Calu3 (cell line): ENCODE measurements around the gene CEP41. TPM values are rescaled to one million over a fixed set of nuclear protein-coding genes. Genes with fewer than 3 reads are reported as not detected.

Experiments used
- BruUV-seq: library from RNA; stranded (reverse); fragments of 400-500 nt; replicated peaks from 2 replicates; lab custom pipeline; 2021; lab: Mats Ljungman, UMichigan
- CTCF ChIA-PET: fragments of 300-600 bp; sonication (Branson Sonifier 250); formaldehyde crosslinking; loops from one replicate; lab custom pipeline; 2022; ENCODE audit warnings: antibody characterized with exemption; lab: Charles Lee
- DNase-seq: peaks from one replicate; pipeline ENCODE4 v3.0.0; 2022
- H3K27ac Mint-ChIP-seq: one replicate; pipeline ENCODE4 v1.8.0; 2022; ENCODE audit warnings: mixed read lengths; ENCODE audit not compliant: unreplicated experiment
- H3K27me3 Mint-ChIP-seq: one replicate; pipeline ENCODE4 v1.8.0; 2022; ENCODE audit warnings: mixed read lengths; ENCODE audit not compliant: unreplicated experiment
- H3K36me3 Mint-ChIP-seq: one replicate; pipeline ENCODE4 v1.8.0; 2022; ENCODE audit warnings: mild to moderate bottlenecking, moderate library complexity, mixed read lengths; ENCODE audit not compliant: insufficient read depth, unreplicated experiment
- H3K4me1 Mint-ChIP-seq: one replicate; pipeline ENCODE4 v1.8.0; 2022; ENCODE audit warnings: mild to moderate bottlenecking, low read depth, mixed read lengths; ENCODE audit not compliant: unreplicated experiment
- H3K4me3 Mint-ChIP-seq: one replicate; pipeline ENCODE4 v1.8.0; 2022; ENCODE audit warnings: mild to moderate bottlenecking, low read depth, moderate library complexity, mixed read lengths; ENCODE audit not compliant: unreplicated experiment
- H3K9me3 Mint-ChIP-seq: one replicate; pipeline ENCODE4 v1.8.0; 2022; ENCODE audit warnings: low read depth, mixed read lengths; ENCODE audit not compliant: unreplicated experiment
- CTCF ChIP-seq: fragments of 200-600 bp; IDR thresholded peaks from one replicate; pipeline ENCODE4 v1.8.0; 2022; ENCODE audit warnings: antibody characterized with exemption; ENCODE audit not compliant: unreplicated experiment
- intact Hi-C: fragments of 100-400 bp; cut with micrococcal nuclease; formaldehyde crosslinking; loops from one replicate; pipeline ENCODE4 v1.10.0; 2022; ENCODE audit not compliant: unreplicated experiment
- total RNA-seq: library from RNA; stranded (reverse); gene quantifications from 2 replicates; pipeline ENCODE4 v1.2.3, GENCODE V29; 2022

CEP41 gene
- total RNA-seq, 1 experiment from 2014 or later, result 21.6 TPM

- no TSS peak for BruUV-seq
- no peaks in the 10 kb centered on the region for H3K9me3 Mint-ChIP-seq
- CTCF ChIA-PET, result no interaction called here
These were observed 93.9 kb downstream of the CEP41 start for GRCh38 chr7:130346941-130347340.

GRCh38 chr7:130346177-130346905, 94.5 kb downstream of the CEP41 start:
- intact Hi-C loops, result no loop called here
- CTCF ChIA-PET, result no interaction called here
- DNase-seq, result no peak

More at GRCh38 chr7:130346941-130347340, 93.9 kb downstream of the CEP41 start:
- Mint-ChIP-seq H3K36me3 (no peaks in the 10 kb centered on the region), H3K4me3 (no peak overlapping the region), H3K27me3 (peaks cover 43% of the 10 kb centered on the region), H3K4me1 (peaks cover 7% of the 10 kb centered on the region), H3K27ac (no peak overlapping the region)
- TF ChIP-seq CTCF, result no peak
- no peak for DNase-seq
- intact Hi-C loops, result no loop called here

GRCh38 chr7:130345725-130346124, 95.1 kb downstream of the CEP41 start:
- no TSS peak for BruUV-seq
- Mint-ChIP-seq H3K36me3 (no peaks in the 10 kb centered on the region), H3K9me3 (no peaks in the 10 kb centered on the region), H3K27me3 (peaks cover 31% of the 10 kb centered on the region), H3K27ac (no peak overlapping the region), H3K4me3 (no peak overlapping the region), H3K4me1 (no peaks in the 10 kb centered on the region)
- DNase-seq, result no peak
- TF ChIP-seq CTCF, result no peak
- CTCF ChIA-PET, result no interaction called here
- intact Hi-C loops, result no loop called here

More at GRCh38 chr7:130346177-130346905, 94.5 kb downstream of the CEP41 start:
- Mint-ChIP-seq H3K27me3 (peaks cover 37% of the 10 kb centered on the region), H3K27ac (no peak overlapping the region), H3K9me3 (no peaks in the 10 kb centered on the region), H3K36me3 (no peaks in the 10 kb centered on the region), H3K4me3 (no peak overlapping the region), H3K4me1 (peaks cover under 1% of the 10 kb centered on the region)
- TF ChIP-seq CTCF, result no peak
- no TSS peak for BruUV-seq

- BruUV-seq, result no TSS peak
- Mint-ChIP-seq H3K4me1 (no peaks in the 10 kb centered on the region), H3K27me3 (peaks cover 25% of the 10 kb centered on the region), H3K9me3 (no peaks in the 10 kb centered on the region), H3K36me3 (no peaks in the 10 kb centered on the region), H3K4me3 (no peak overlapping the region), H3K27ac (no peak overlapping the region)
- intact Hi-C loops, result no loop called here
- no peak for DNase-seq
- no peak for TF ChIP-seq CTCF
- CTCF ChIA-PET, result no interaction called here
These were observed 95.7 kb downstream of the CEP41 start for GRCh38 chr7:130345136-130345535.
